Neuronal stem cell (in vitro differentiated cells): ENCODE results near the gene SART1.
A peak's percentile ranks its signal among the peaks of the same experiment; 100 is the strongest.

Experiments
- DNase-seq: peaks from one replicate; pipeline ENCODE4 v3.0.0-alpha.2; 2013; ENCODE audit warnings: low spot score
- H2AFZ ChIP-seq: one replicate; pipeline ENCODE4 v1.6.1; 2013; ENCODE audit warnings: mild to moderate bottlenecking, low read length, inconsistent platforms
- H2AK5ac ChIP-seq: 2 replicates; pipeline ENCODE4 v1.6.1; 2013; ENCODE audit warnings: low read depth, mild to moderate bottlenecking, inconsistent platforms, low read length, moderate library complexity, mixed read lengths
- H2BK120ac ChIP-seq: 2 replicates; pipeline ENCODE4 v1.6.1; 2013; ENCODE audit warnings: low read depth, mild to moderate bottlenecking, inconsistent platforms, low read length, moderate library complexity, mixed read lengths
- H2BK12ac ChIP-seq: one replicate; pipeline ENCODE4 v1.6.1; 2013; ENCODE audit warnings: low read length, inconsistent platforms
- H2BK15ac ChIP-seq: 2 replicates; pipeline ENCODE4 v1.6.1; 2013; ENCODE audit warnings: mild to moderate bottlenecking, low read length, inconsistent platforms, mixed read lengths
- H2BK5ac ChIP-seq: one replicate; pipeline ENCODE4 v1.6.1; 2013; ENCODE audit warnings: inconsistent platforms, mild to moderate bottlenecking, low read length, moderate library complexity
- H3K14ac ChIP-seq: one replicate; pipeline ENCODE4 v1.6.1; 2013; ENCODE audit warnings: low read length, inconsistent platforms
- H3K18ac ChIP-seq: 2 replicates; pipeline ENCODE4 v1.6.1; 2013; ENCODE audit warnings: low read length, inconsistent platforms
- H3K23ac ChIP-seq: 2 replicates; pipeline ENCODE4 v1.6.1; 2013; ENCODE audit warnings: low read depth, mild to moderate bottlenecking, mixed read lengths, low read length, inconsistent platforms; ENCODE audit not compliant: poor library complexity
- H3K27ac ChIP-seq: replicated peaks from 3 replicates; pipeline ENCODE4 v1.5.1; 2013; ENCODE audit warnings: low read length, inconsistent platforms
- H3K27me3 ChIP-seq, 3 experiments: 2 replicates each; pipeline ENCODE4 v1.6.1; 2013; ENCODE audit warnings: low read length in 3 of 3, mild to moderate bottlenecking in 2 of 3, inconsistent platforms in 1 of 3, low read depth in 1 of 3, mixed read lengths in 1 of 3, moderate library complexity in 1 of 3; ENCODE audit not compliant: control insufficient read depth in 3 of 3, insufficient read depth in 3 of 3
- H3K36me3 ChIP-seq, 2 donors: replicated peaks in 1 of 2; 2 replicates each; pipeline ENCODE4 v1.6.1; 2013; ENCODE audit warnings: low read length in 2 of 2; ENCODE audit not compliant: control insufficient read depth in 2 of 2, insufficient read depth in 2 of 2
- H3K4ac ChIP-seq: 2 replicates; pipeline ENCODE4 v1.6.1; 2013; ENCODE audit warnings: inconsistent platforms, mild to moderate bottlenecking, low read length, moderate library complexity
- H3K4me1 ChIP-seq, 2 donors: 1 replicate in 1 of 2; 2 replicates in 1 of 2; pipeline ENCODE4 v1.6.1; 2013; ENCODE audit warnings: low read length in 2 of 2, low read depth in 1 of 2; ENCODE audit not compliant: control insufficient read depth in 2 of 2, insufficient read depth in 1 of 2
- H3K4me2 ChIP-seq: one replicate; pipeline ENCODE4 v1.6.1; 2013; ENCODE audit warnings: mild to moderate bottlenecking, low read length, inconsistent platforms; ENCODE audit not compliant: insufficient read depth, poor library complexity, severe bottlenecking
- H3K4me3 ChIP-seq, 2 donors: 2 replicates each; pipeline ENCODE4 v1.5.1; 2013; ENCODE audit warnings: low read length in 2 of 2, mild to moderate bottlenecking in 2 of 2, inconsistent platforms in 1 of 2, moderate library complexity in 1 of 2
- H3K79me1 ChIP-seq: one replicate; pipeline ENCODE4 v1.6.1; 2013; ENCODE audit warnings: low read depth, mild to moderate bottlenecking, inconsistent platforms, low read length, moderate library complexity
- H3K9ac ChIP-seq: one replicate; pipeline ENCODE4 v1.6.1; 2013; ENCODE audit warnings: mild to moderate bottlenecking, low read depth, low read length, inconsistent platforms; ENCODE audit not compliant: poor library complexity
- H3K9me3 ChIP-seq, 2 donors: replicated peaks in 1 of 2; 2 replicates each; pipeline versions ENCODE3 to v1.6.1; 2013; ENCODE audit warnings: low read length in 2 of 2, mild to moderate bottlenecking in 2 of 2, inconsistent platforms in 1 of 2, low read depth in 1 of 2, mixed read lengths in 1 of 2, moderate library complexity in 1 of 2; ENCODE audit not compliant: control insufficient read depth in 2 of 2, insufficient read depth in 1 of 2
- H4K8ac ChIP-seq: one replicate; pipeline ENCODE4 v1.6.1; 2013; ENCODE audit warnings: low read depth, mild to moderate bottlenecking, inconsistent platforms, low read length, moderate library complexity
- H4K91ac ChIP-seq: one replicate; pipeline ENCODE4 v1.6.1; 2013; ENCODE audit warnings: low read length, low read depth, mild to moderate bottlenecking, inconsistent platforms; ENCODE audit not compliant: poor library complexity
- WGBS, 2 donors: extraction: QIAGEN DNeasy Blood & Tissue Kit; methylation state at CpG; one replicate each; pipeline ENCODE4 v1.1.7; 2013; ENCODE audit warnings: missing lambda C conversion rate in 2 of 2, mixed read lengths in 1 of 2; ENCODE audit not compliant: insufficient read length in 2 of 2, insufficient replicate concordance in 1 of 2; ENCODE audit errors: extremely low coverage in 2 of 2; 5-methylcytosine and 5-hydroxymethylcytosine counted together

Gene SART1

DNA sequence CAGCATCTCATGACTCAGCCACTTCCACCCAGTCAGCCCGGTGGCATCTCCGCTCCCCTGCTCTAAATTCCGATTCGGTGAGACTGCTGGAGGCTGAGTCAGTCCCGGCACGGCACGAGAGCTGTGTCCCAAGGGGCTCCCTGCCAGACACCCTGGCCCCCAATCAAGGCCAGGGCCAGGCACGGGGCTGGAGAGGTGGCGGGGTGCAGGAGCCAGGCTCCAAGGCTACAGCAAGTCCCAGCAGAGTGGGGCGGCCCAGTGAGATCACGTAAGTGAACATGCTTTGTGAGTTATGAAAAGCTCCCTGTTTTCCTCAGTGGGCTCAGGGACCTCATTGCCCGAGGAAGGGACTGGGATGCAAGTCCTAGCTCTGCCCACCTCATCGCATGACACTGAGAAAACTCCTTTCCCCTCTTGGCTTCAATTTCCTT is 45.7 kb upstream of the SART1 start:
- Histone ChIP-seq H4K91ac (no peak overlapping the region), H3K4me3 (no peak overlapping the region), H3K18ac (no peak overlapping the region), H2BK120ac (no peak overlapping the region), H3K14ac (no peak overlapping the region), H2BK15ac (no peak overlapping the region), H2BK12ac (no peak overlapping the region), H4K8ac (no peak overlapping the region), H3K27me3 (no peaks in the 10 kb centered on the region), H3K79me1 (peaks cover 19% of the 10 kb centered on the region), H3K9me3 (peaks cover 0 to 2% of the 10 kb centered on the region in 2 donors), H3K4me2 (no peak overlapping the region), H2AFZ (no peak overlapping the region), H3K4me1 (peaks cover 17 to 22% of the 10 kb centered on the region in 2 donors), H2AK5ac (no peak overlapping the region), H3K4ac (no peak overlapping the region), H3K9ac (peak overlapping the region; percentile 12), H3K27ac (no peak overlapping the region), H2BK5ac (peak overlapping the region; percentile 46), H3K23ac (peak overlapping the region; percentile 58), H3K36me3 (peaks cover 12 to 19% of the 10 kb centered on the region in 2 donors)
- WGBS, 2 donors, result no CpG with 5 or more reads among the region's 13 CpGs
- no peak for DNase-seq

DNA sequence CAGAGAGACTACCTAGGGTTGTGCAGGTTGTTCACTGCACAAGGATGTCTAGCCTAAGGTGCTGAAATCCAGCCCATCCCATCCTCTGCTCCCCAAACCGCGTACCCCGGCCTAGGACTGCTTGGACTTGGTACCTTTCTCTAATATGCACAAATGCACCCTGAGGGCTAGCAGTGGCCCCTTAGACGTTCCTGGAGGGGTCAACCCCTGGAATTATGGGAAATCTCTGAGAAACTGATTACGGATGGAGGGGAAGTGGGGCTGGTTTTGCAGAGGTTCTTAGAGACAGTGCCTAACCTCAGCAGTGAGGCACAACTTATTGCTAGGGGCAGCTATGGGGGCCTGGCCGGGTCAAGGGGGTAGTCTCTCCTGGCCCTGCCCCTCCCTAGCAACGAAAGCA is 45.1 kb upstream of the SART1 start:
- Histone ChIP-seq H3K79me1 (peaks cover 22% of the 10 kb centered on the region), H2BK120ac (no peak overlapping the region), H3K36me3 (peaks cover 12 to 24% of the 10 kb centered on the region in 2 donors), H3K4me1 (peaks cover 17 to 22% of the 10 kb centered on the region in 2 donors), H3K9ac (no peak overlapping the region), H2AK5ac (no peak overlapping the region), H2BK5ac (peak overlapping the region; percentile 8), H3K27me3 (no peaks in the 10 kb centered on the region), H3K14ac (no peak overlapping the region), H4K8ac (no peak overlapping the region), H3K9me3 (peaks cover 0 to 2% of the 10 kb centered on the region in 2 donors), H3K18ac (no peak overlapping the region), H3K4me3 (no peak overlapping the region), H2BK12ac (no peak overlapping the region), H3K4ac (no peak overlapping the region), H3K23ac (no peak overlapping the region), H4K91ac (no peak overlapping the region), H3K4me2 (no peak overlapping the region), H2BK15ac (no peak overlapping the region), H2AFZ (no peak overlapping the region), H3K27ac (no peak overlapping the region)
- WGBS, 2 donors, result no CpG with 5 or more reads among the region's 7 CpGs
- DNase-seq, result no peak

DNA sequence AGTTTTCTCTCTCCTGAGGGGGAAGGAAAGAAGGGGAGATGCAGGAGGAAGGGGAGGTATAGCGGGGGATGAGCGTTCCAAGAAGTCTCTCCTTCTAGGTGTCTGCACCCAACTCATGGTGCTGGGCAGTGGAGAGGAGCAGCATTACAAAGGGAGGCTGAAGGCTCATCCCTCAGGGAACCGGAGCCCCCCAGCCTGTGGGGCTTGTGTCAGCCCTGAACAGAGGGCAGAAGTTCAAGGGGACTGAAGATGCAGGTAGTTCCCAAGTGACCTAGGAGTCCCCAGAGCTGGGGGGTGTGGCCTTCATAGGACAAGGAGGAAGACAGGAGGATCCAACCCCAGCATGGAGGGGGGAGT is 44.5 kb upstream of the SART1 start:
- Histone ChIP-seq H2BK120ac (no peak overlapping the region), H3K4me3 (peak overlapping the region in 1 of 2 donors; percentile 100), H3K18ac (no peak overlapping the region), H3K27me3 (no peaks in the 10 kb centered on the region), H3K23ac (no peak overlapping the region), H3K4me2 (no peak overlapping the region), H3K79me1 (peaks cover 22% of the 10 kb centered on the region), H3K36me3 (peaks cover 13 to 28% of the 10 kb centered on the region in 2 donors), H3K14ac (no peak overlapping the region), H2AFZ (no peak overlapping the region), H3K27ac (no peak overlapping the region), H3K9me3 (peaks cover 0 to 2% of the 10 kb centered on the region in 2 donors), H2BK15ac (no peak overlapping the region), H4K91ac (no peak overlapping the region), H3K4ac (no peak overlapping the region), H2AK5ac (no peak overlapping the region), H3K4me1 (peaks cover 16 to 17% of the 10 kb centered on the region in 2 donors), H2BK12ac (no peak overlapping the region), H4K8ac (no peak overlapping the region), H3K9ac (no peak overlapping the region), H2BK5ac (no peak overlapping the region)
- no peak for DNase-seq
- no CpG with 5 or more reads among the region's 3 CpGs for WGBS, 2 donors

DNA sequence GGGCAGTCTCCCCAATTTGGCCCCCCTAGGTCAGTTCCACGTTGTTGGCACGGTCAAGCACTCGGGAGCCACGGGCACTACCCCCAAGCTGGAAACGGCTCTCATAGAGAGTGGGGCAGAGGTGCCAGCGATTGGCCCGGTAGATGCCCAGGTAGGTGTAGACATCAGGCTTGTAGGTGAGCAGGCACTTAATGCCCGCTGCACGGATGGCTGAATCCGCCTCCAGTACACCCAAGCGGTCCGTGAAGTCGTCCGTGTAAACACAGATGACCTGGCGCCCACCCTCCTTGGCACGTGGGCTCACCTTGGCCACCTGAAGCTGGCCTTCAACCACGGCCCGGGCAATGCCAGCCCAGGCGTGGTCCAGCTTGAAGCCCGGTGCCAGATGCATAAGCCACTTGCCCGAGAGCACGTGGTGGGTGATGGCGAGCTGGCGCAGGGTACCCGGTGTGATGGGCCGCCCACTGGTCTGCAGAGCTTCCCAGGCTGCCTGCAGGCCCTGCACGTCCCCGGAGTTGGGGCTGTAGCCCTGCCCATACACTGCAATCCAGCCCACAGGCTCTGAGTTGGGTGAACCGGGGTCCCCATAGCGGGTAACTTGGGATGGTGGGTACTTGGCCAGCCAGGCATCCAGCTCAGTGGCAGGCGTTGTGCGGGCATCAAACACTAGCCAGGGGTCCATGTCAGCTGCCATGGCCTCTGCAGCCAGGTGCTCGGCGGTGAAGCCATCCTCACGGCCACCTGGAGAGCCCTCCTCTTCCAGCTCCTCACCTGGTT is 43.9 kb upstream of the SART1 start:
- H3K9me3 ChIP-seq, result peaks cover 0 to 2% of the 10 kb centered on the region in 2 donors
- no peak overlapping the region for H2BK15ac ChIP-seq
- H3K79me1 ChIP-seq, result peaks cover 22% of the 10 kb centered on the region
- peak overlapping the region; percentile 81 for H3K23ac ChIP-seq
- peaks cover 19 to 33% of the 10 kb centered on the region in 2 donors for H3K36me3 ChIP-seq
- H2AFZ ChIP-seq, result no peak overlapping the region
- H3K9ac ChIP-seq, result no peak overlapping the region
- H3K4me1 ChIP-seq, result peaks cover 16 to 17% of the 10 kb centered on the region in 2 donors
- no peak overlapping the region for H3K4ac ChIP-seq
- DNase-seq, result no peak
- H2BK12ac ChIP-seq, result peak overlapping the region; percentile 89
- H3K4me2 ChIP-seq, result peak overlapping the region; percentile 83
- no CpG with 5 or more reads among the region's 35 CpGs for WGBS, 2 donors
- peak overlapping the region; percentile 94 to 100 for H3K4me3 ChIP-seq
- H4K91ac ChIP-seq, result no peak overlapping the region
- no peak overlapping the region for H4K8ac ChIP-seq
- no peak overlapping the region for H3K14ac ChIP-seq
- H2BK5ac ChIP-seq, result no peak overlapping the region
- peak overlapping the region; percentile 66 for H2AK5ac ChIP-seq
- H3K27me3 ChIP-seq, result no peaks in the 10 kb centered on the region
- H2BK120ac ChIP-seq, result no peak overlapping the region
- peak overlapping the region; percentile 42 for H3K18ac ChIP-seq
- H3K27ac ChIP-seq, result no peak overlapping the region
